Sigmoid colon (tissue), 7 donors: ENCODE data around the gene STK16. TPM values are rescaled to one million over a fixed set of nuclear protein-coding genes. Genes with fewer than 3 reads are reported as not detected.

Experiments
- DNase-seq: peaks from one replicate; pipeline ENCODE4 v3.0.0-alpha.2; 2019
- H3K27ac ChIP-seq, 4 donors: fragments of 200-600 bp; sonication (generic); one replicate each; pipeline ENCODE4 v1.5.1; 2016 to 2019; ENCODE audit warnings: mild to moderate bottlenecking in 1 of 4
- H3K27me3 ChIP-seq, 3 donors: fragments of 200-600 bp; sonication (generic); one replicate each; pipeline ENCODE4 v1.5.1; 2019; ENCODE audit warnings: mild to moderate bottlenecking in 1 of 3
- H3K36me3 ChIP-seq, 4 donors: fragments of 200-600 bp; sonication (generic); one replicate each; pipeline ENCODE4 v1.5.1; 2016 to 2019
- H3K4me1 ChIP-seq, 4 donors: fragments of 200-600 bp; sonication (generic); one replicate each; pipeline ENCODE4 v1.5.1; 2017 to 2019
- H3K4me3 ChIP-seq, 4 donors: fragments of 200-600 bp; sonication (generic); one replicate each; pipeline ENCODE4 v1.5.1; 2017 to 2019; ENCODE audit warnings: mild to moderate bottlenecking in 2 of 4, moderate library complexity in 1 of 4
- H3K9me3 ChIP-seq, 4 donors: fragments of 200-600 bp in 3 of 4; sonication (generic) in 3 of 4; one replicate each; pipeline versions ENCODE4 v1.5.1 to v1.6.1; 2013 to 2019
- EP300 ChIP-seq, 4 donors: sonication (generic); formaldehyde crosslinking; IDR thresholded peaks; one replicate each; pipeline ENCODE4 v1.6.1; 2017; ENCODE audit warnings: antibody characterized with exemption in 4 of 4
- POLR2A ChIP-seq, 2 donors: fragments of 450-650 bp; IDR thresholded peaks; one replicate each; pipeline ENCODE4 v1.6.1; 2016; ENCODE audit warnings: antibody characterized with exemption in 2 of 2, mild to moderate bottlenecking in 2 of 2, moderate library complexity in 2 of 2
- POLR2AphosphoS5 ChIP-seq, 4 donors: sonication (generic); formaldehyde crosslinking; IDR thresholded peaks; one replicate each; pipeline ENCODE4 v1.6.1; 2017; ENCODE audit warnings: antibody characterized with exemption in 4 of 4
- WGBS, 2 donors: extraction: QIAGEN DNeasy Blood & Tissue Kit; methylation state at CpG; one replicate each; pipeline ENCODE4 v1.1.7; 2013; 5-methylcytosine and 5-hydroxymethylcytosine counted together
- intact Hi-C: fragments of 100-400 bp; cut with DNase I; formaldehyde crosslinking; loops from one replicate; pipeline ENCODE4 v1.15.1; 2023
- polyA plus RNA-seq, 3 donors: library from polyadenylated mRNA; stranded (reverse); fragments of 200-250 nt; gene quantifications; one replicate each; pipeline ENCODE4 v1.2.3, GENCODE V29; 2013
- total RNA-seq, 4 donors: library from RNA; depleted of rRNA; stranded (reverse); fragments of >200 nt; gene quantifications; one replicate each; pipeline ENCODE4 v1.1.0, GENCODE V29; 2016
- TF ChIP-seq, protein P1 (sequence below), 4 experiments: fragments of 450-650 bp in 3 of 4; fragments of 200-600 bp in 1 of 4; IDR thresholded peaks; one replicate each; pipeline ENCODE4 v1.5.1; 2016 to 2019; ENCODE audit warnings: antibody characterized with exemption in 4 of 4, mild to moderate bottlenecking in 3 of 4, moderate library complexity in 2 of 4
- donor health status: healthy with polysubstance abuse.
- donor health status: Bipolar disorder and iron deficiency.
- donor health status: healthy.

Gene STK16
- total and polyA plus RNA-seq, 7 donors: 12.2 to 61.7 (median 19.9) TPM

DNA sequence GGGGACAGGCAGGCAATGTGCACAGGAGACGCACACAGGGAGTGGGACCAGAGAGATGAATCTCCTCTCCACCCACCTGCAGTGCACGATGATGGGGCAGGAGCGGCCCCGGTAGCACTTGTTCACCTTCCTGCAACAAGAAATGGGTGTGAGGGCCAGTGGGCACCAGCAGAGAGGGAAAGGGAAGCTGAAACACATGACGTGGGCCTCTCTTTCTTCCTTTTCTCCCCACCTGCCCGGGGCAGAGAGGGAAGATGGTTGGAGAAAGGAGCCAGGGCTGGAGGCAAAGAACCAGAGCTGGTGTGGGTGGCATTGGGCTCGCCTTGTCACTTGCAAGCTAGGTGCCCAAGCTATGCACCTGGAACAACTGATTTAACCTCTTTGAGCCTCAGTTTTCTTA, 46.1 kb downstream of the STK16 start:
- WGBS, 2 donors: 80 to 81% methylated on average over 7 of the region's 7 CpGs
- peak; percentile 44 for DNase-seq
- TF ChIP-seq, protein P1, sequence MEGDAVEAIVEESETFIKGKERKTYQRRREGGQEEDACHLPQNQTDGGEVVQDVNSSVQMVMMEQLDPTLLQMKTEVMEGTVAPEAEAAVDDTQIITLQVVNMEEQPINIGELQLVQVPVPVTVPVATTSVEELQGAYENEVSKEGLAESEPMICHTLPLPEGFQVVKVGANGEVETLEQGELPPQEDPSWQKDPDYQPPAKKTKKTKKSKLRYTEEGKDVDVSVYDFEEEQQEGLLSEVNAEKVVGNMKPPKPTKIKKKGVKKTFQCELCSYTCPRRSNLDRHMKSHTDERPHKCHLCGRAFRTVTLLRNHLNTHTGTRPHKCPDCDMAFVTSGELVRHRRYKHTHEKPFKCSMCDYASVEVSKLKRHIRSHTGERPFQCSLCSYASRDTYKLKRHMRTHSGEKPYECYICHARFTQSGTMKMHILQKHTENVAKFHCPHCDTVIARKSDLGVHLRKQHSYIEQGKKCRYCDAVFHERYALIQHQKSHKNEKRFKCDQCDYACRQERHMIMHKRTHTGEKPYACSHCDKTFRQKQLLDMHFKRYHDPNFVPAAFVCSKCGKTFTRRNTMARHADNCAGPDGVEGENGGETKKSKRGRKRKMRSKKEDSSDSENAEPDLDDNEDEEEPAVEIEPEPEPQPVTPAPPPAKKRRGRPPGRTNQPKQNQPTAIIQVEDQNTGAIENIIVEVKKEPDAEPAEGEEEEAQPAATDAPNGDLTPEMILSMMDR (IDR thresholded peaks at IDR 0.05): no peak
- no peak for TF ChIP-seq EP300 (IDR thresholded peaks at IDR 0.05)
- TF ChIP-seq POLR2AphosphoS5 (IDR thresholded peaks at IDR 0.05): no peak
- no peak for TF ChIP-seq POLR2A (IDR thresholded peaks at IDR 0.05)
- Histone ChIP-seq H3K4me3 (no peak overlapping the region), H3K36me3 (no peaks in the 10 kb centered on the region), H3K4me1 (peaks cover 0 to 28% (median 26%) of the 10 kb centered on the region in 4 donors), H3K27me3 (no peaks in the 10 kb centered on the region), H3K9me3 (no peaks in the 10 kb centered on the region), H3K27ac (no peak overlapping the region)
- intact Hi-C loops: loop anchor here (10.0 kb wide), 1 partner anchor 253 kb away; the partner anchor contains the start of genes CHPF and TMEM198

DNA sequence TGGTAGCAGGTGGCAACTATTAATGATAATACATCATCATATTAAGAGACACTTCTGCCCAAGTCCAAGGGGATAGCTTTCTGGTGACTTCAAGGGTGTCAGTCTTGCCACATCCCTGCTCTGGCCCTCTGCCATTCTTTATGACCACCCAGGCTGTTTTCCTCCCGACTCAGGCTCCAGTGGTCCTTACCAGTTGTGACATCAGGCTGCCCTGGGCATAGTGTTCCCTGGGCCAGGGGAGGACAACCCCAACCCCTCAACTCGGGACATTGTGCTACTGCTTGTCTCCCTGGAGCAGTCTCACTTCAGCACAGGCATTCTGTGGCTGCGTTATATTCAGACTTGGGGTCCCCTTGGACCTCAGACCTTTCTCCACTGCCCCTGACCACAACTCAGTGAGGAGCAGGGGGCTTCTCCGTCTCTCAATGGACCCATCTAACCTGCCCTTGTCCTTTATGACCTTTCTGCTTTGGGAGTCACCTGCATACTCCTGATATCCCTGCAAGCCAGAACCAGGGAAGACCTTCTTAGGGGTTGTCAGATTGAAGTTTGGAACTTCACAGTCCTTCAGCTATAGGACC, 46.7 kb downstream of the STK16 start:
- Histone ChIP-seq H3K9me3 (no peaks in the 10 kb centered on the region), H3K4me3 (no peak overlapping the region), H3K27me3 (no peaks in the 10 kb centered on the region), H3K4me1 (peaks cover 0 to 28% (median 26%) of the 10 kb centered on the region in 4 donors), H3K36me3 (no peaks in the 10 kb centered on the region), H3K27ac (no peak overlapping the region)
- intact Hi-C loops: loop anchor here (10.0 kb wide), 1 partner anchor 253 kb away; the partner anchor contains the start of genes CHPF and TMEM198
- WGBS, 2 donors: 68 to 81% methylated on average over 4 of the region's 4 CpGs
- peak; percentile 55 for DNase-seq
- TF ChIP-seq POLR2A (IDR thresholded peaks at IDR 0.05) (no peak), EP300 (IDR thresholded peaks at IDR 0.05) (no peak), POLR2AphosphoS5 (IDR thresholded peaks at IDR 0.05) (no peak)
- TF ChIP-seq, protein P1 (IDR thresholded peaks at IDR 0.05): no peak

DNA sequence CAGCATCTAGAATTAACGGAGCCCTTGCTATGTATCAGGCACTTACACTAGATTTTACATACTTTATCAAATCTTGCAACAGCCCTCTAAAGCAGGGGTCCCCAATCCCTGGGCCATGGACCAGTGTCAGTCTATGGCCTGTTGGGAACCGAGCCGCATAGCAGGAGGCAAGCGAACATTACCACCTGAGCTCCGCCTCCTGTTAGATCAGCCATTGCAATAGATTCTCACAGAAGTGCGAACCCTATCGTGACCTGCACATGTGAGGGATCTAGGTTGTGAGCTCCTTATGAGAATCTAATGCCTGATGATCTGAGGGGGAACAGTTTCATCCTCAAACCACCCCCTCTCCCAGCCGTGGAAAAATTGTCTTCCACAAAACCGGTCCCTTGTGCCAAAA, 47.3 kb downstream of the STK16 start:
- Histone ChIP-seq H3K27me3 (no peaks in the 10 kb centered on the region), H3K4me1 (peaks cover 0 to 28% (median 26%) of the 10 kb centered on the region in 4 donors), H3K36me3 (no peaks in the 10 kb centered on the region), H3K4me3 (no peak overlapping the region), H3K27ac (no peak overlapping the region), H3K9me3 (no peaks in the 10 kb centered on the region)
- intact Hi-C loops: loop anchor here (10.0 kb wide), 1 partner anchor 252 kb away; the partner anchor contains the start of genes CHPF and TMEM198
- TF ChIP-seq POLR2A (IDR thresholded peaks at IDR 0.05) (no peak), POLR2AphosphoS5 (IDR thresholded peaks at IDR 0.05) (no peak), EP300 (IDR thresholded peaks at IDR 0.05) (no peak)
- TF ChIP-seq, protein P1 (IDR thresholded peaks at IDR 0.05): no peak
- WGBS, 2 donors: 85 to 94% methylated on average over 9 of the region's 9 CpGs
- peak; percentile 53 for DNase-seq

DNA sequence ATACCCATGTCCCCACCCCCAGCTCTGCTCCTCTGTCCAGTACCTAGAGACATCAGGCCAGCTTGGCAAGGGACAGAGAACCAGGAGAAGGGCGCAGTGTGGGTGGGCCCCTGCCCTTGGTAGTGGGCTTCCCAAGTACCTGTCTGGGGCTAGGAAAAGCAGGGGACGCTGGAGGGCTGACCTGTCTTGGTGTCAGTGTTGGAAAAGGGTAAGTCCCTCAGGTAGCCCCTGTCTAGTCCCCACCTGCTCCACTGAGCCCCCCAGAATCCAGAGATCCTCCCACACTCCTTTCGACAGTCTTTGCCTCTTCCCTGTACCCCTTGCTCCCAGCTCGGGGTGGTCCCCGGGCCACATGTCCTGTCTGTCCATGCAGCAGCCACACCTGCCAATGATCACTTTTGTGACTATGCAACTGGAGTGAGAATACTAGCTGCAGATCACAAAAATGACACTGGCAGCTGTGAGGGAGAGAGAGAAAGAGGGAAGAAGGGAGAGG, 48.5 kb downstream of the STK16 start:
- peak; percentile 62 for DNase-seq
- H3K4me3 ChIP-seq: no peak overlapping the region
- no peaks in the 10 kb centered on the region for H3K36me3 ChIP-seq
- intact Hi-C loops: loop anchor here (1.0 to 10.0 kb wide), 3 partner anchors 14 to 251 kb away; partner anchors contain the start of genes CHPF, DNAJB2 and TMEM198
- H3K4me1 ChIP-seq: peaks cover 0 to 28% (median 26%) of the 10 kb centered on the region in 4 donors
- no peaks in the 10 kb centered on the region for H3K27me3 ChIP-seq
- 74 to 88% methylated on average over 5 of the region's 5 CpGs for WGBS, 2 donors
- H3K9me3 ChIP-seq: no peaks in the 10 kb centered on the region
- H3K27ac ChIP-seq: peak overlapping the region; percentile 84 to 91 (median 90)
- TF ChIP-seq, protein P1 (IDR thresholded peaks at IDR 0.05): no peak
- TF ChIP-seq POLR2A (IDR thresholded peaks at IDR 0.05): no peak
- no peak for TF ChIP-seq EP300 (IDR thresholded peaks at IDR 0.05)
- TF ChIP-seq POLR2AphosphoS5 (IDR thresholded peaks at IDR 0.05): no peak
